ENCODE measurements around the gene SAMD1. TPM values are rescaled to one million over a fixed set of nuclear protein-coding genes. Genes with fewer than 3 reads are reported as not detected.
A peak's percentile ranks its signal among the peaks of the same experiment; 100 is the strongest.

Gene SAMD1
- total RNA-seq, 1 donor = 23.3 TPM

- no peak for DNase-seq (ENCODE audit: low read depth)
- TF ChIP-seq CTCF (IDR thresholded peaks at IDR 0.05; ENCODE audit: insufficient read depth, low read depth, low read length) = no peak
- H3K4me3 ChIP-seq (ENCODE audit: low read depth, low read length) = no peak overlapping the region
Measured at GRCh38 chr19:14114439-14114838, 23.9 kb upstream of the SAMD1 start.

GRCh38 chr19:14113762-14114414 is 23.3 kb upstream of the SAMD1 start:
- DNase-seq (ENCODE audit: low read depth) = no peak

DNA sequence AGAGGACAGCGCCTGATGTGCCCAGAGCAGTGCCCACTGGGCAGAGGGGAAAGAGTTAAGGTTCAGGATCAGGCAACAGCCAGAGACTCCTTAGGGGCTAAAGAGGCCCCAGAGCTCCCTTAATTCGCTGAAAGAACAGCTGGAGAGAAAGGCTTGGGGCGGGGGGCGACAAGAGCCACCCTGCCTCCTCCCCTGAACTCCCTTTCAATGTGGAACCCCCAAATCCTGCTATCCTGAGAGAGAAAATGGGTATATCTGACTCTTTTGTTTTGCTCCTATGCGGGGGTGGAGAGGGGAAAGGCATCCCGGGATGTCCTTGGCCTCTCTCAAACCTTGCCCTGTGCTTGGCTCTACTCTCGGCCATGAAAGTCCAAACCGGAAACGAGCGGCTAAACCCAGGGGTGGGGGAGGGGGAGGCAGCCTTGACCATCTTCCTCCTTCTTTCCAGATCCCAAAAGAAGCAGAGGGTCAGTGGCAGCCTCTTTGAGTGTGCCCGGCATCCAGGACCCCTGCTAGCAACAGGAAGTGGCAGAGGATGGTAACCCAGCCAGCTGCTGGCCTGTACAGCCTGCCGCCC is 22.3 kb upstream of the SAMD1 start:
- DNase-seq (ENCODE audit: low read depth) = peak; percentile 27
- no peak for TF ChIP-seq CTCF (IDR thresholded peaks at IDR 0.05; ENCODE audit: insufficient read depth, low read depth, low read length)
- H3K4me3 ChIP-seq (ENCODE audit: low read depth, low read length) = no peak overlapping the region

More at GRCh38 chr19:14113762-14114414, 23.3 kb upstream of the SAMD1 start:
- no peak overlapping the region for H3K4me3 ChIP-seq (ENCODE audit: low read depth, low read length)
- peak; percentile 19 for TF ChIP-seq CTCF (IDR thresholded peaks at IDR 0.05; ENCODE audit: insufficient read depth, low read depth, low read length)

- no peak for DNase-seq (ENCODE audit: low read depth)
- no peak for TF ChIP-seq CTCF (IDR thresholded peaks at IDR 0.05; ENCODE audit: insufficient read depth, low read depth, low read length)
- H3K4me3 ChIP-seq (ENCODE audit: low read depth, low read length) = no peak overlapping the region
Measured at GRCh38 chr19:14112051-14112808, 21.7 kb upstream of the SAMD1 start.

- TF ChIP-seq CTCF (IDR thresholded peaks at IDR 0.05; ENCODE audit: insufficient read depth, low read depth, low read length) = no peak
- no peak for DNase-seq (ENCODE audit: low read depth)
- H3K4me3 ChIP-seq (ENCODE audit: low read depth, low read length) = no peak overlapping the region
Measured at GRCh38 chr19:14111486-14111885, 20.9 kb upstream of the SAMD1 start.

GRCh38 chr19:14110650-14111049 is 20.1 kb upstream of the SAMD1 start:
- no peak for DNase-seq (ENCODE audit: low read depth)
- no peak for TF ChIP-seq CTCF (IDR thresholded peaks at IDR 0.05; ENCODE audit: insufficient read depth, low read depth, low read length)
- H3K4me3 ChIP-seq (ENCODE audit: low read depth, low read length) = no peak overlapping the region

Data from fibroblast of villous mesenchyme (primary cell).